Embryonic facial prominence (tissue), 1 donor: ENCODE results near the gene UGT3A1.
"Not testable (repeated sequence)": the region's sequence is repeated elsewhere in the genome, so short reads cannot be mapped to it uniquely, and the experiment has no call there.

Experiments used
- DNase-seq: peaks from one replicate; pipeline ENCODE4 v3.0.0-alpha.2; 2016; ENCODE audit errors: extremely low spot score

UGT3A1 gene

GRCh38 chr5:35990941-35991611, at the start of gene UGT3A1:
TSS of gene UGT3A1 (minus strand) at chr5:35991390. CDS start at chr5:35991240, 150 bp downstream.
- DNase-seq = no peak

- DNase-seq = no peak
Observed at GRCh38 chr5:36035696-36036095, 44.5 kb upstream of the UGT3A1 start.

GRCh38 chr5:36034536-36035134, 43.4 kb upstream of the UGT3A1 start:
- DNase-seq = not testable (repeated sequence)

DNA sequence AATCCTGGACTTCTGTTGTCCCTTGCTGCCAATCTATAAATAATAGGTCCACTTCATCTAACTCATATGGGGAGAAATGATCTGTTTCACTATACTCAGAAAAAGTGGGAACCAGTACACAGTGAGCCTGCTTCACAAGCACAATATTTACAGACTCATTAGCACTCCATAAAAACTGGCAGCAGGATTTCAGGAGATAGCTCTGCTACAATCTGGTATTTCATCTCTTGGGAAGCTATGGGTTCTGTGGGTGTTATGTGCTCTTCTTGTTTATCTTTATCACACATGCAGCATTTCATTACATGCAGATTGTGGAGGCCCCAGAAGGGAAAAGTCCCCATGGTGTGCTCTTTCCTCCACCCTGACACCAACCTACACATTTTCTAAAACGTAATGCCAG, 42.3 kb upstream of the UGT3A1 start:
- no peak for DNase-seq

DNA sequence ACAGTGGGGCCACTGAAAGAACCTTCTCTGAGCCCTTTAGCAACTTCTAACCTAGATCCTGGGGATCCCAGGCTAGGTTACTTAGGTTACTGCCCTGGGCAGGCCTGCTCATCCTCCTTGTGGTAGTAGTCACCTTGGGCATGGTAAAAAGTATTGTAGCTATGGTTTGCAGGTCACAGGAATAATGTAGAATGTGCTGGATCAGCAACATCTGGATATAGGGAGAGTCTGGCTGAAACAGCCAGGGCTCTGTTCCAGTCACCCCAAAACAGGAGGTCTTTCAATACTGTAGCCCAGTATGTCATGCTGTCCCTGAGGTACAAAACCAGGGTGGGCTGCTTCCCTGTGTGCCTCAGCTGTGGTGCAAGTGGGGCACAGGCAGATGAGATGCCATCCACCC, 41.9 kb upstream of the UGT3A1 start:
- DNase-seq = no peak

- DNase-seq = no peak
Observed at GRCh38 chr5:36031223-36031622, 40.0 kb upstream of the UGT3A1 start.

GRCh38 chr5:36029914-36030313, 38.7 kb upstream of the UGT3A1 start:
- no peak for DNase-seq

DNA sequence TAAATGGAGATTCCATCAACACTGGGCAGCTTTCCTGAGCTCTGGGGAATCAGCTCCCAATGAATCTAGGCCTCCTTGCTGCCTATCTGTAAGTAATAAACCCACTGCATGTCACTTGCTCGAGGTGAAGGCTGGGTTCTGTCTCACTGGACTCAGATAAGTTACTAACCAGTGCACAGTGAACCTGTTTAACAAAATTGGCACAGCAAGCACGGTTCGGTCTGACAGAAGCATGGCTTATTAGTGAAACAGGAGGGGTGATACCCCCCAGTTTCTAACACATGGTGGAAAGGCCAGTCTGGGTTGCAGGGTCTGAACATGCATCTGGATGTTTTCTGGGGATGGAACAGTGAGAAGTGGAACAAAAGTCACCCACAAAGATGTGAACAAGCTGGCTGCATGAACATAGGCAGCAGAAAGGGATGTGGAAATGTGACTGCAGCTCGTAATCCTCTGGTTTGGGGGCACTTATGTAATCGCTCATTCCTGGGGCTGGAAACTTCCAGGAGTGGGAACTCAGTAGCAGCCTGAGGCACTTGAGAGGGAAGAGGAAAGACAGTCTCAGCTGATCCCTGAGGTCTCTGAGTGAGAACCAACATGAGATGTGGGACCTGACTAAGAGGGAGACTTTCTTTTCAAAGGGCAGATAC, 37.8 kb upstream of the UGT3A1 start:
- no peak for DNase-seq

DNA sequence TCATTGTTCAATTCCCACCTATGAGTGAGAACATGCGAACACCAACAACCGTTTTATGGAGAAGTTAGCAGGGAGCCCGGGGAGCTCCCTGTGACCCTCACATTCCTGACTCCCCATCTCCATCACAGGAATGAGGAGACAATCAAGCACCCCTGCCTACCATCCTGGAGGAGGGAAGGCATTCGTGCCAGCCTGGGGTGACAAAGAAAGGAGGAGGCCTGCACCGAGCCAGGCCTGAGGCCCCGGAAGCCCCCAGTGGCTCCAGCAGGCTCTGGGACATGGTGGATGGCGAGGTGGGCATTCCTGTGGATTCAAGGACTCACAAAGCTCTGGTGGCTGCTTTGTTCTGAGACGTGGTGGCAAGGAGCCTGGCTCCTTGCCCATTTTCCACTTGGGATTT, 36.5 kb upstream of the UGT3A1 start:
- no peak for DNase-seq

GRCh38 chr5:36026706-36027465, 35.7 kb upstream of the UGT3A1 start:
- no peak for DNase-seq

DNA sequence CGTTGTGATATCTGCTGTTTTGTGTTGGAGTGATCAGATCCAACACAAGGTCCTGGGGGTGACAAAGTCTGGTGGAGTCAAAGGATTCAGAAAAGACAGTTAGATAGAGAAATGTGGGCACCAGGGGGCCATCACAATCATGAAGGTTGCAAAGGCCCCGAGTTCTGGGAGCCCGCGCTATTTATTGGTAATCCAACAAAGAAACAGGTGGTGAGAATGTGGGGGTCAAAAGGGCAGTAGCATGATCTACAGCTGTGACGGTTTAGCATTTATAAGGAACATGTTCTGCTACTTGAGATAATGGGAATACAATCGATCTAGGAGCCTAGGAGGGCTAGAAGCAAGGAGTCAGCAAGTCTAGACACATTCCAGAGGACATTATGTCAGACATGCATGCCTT, 31.1 kb upstream of the UGT3A1 start:
- not testable (repeated sequence) for DNase-seq

DNA sequence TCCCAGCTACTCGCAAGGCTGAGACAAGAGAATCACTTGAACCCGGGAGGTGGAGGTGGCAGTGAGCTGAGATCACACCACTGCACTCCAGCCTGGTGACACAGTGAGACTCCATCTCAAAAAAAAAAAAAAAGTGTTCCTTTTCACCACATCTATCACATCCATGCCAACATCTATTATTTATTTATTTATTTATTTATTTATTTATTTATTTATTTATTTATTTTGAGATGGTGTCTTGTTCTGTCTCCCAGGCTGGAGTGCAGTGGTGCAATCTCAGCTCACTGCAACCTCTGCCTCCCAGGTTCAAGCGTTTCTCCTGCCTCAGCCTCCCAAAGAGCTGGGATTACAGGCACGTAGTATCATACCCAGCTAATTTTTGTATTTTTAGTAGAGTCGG, 28.4 kb upstream of the UGT3A1 start:
- not testable (repeated sequence) for DNase-seq

DNA sequence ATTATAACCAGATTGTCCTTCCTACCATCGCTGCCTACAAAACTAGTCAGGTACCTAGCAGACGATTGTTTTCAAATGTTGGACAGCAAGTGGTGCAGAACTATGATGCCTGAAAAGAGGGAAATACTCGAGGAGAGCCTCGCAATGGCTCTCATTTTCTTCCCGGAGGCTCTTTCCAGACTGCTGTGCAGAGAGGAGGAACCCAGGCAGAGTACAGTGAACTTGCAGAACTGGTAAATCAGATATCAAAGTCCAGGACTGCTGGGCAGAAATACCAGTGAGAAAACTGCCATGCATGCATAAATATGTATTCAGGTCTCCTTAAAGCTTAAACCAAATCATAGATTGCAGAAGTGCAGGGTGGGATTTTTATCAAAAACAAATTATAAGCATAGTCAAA, 26.4 kb upstream of the UGT3A1 start:
- no peak for DNase-seq

DNA sequence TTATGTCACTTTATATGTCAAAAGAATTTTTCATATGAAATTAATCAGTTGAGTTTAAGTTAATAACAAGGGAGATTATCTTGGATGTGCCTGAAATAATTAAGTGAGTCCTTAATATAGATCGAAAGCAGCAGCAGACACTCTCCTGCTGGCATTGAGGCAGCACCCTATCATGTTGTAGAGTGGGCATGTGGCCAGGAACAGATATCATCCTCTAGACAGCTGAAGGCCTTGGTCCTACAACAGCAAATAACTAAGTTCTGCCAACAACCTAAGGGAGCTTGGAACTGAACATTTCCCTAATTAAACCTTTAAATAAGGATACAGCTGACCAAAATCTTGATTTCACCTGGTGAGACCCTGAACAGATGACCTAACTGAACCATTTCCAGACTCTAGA, 25.8 kb upstream of the UGT3A1 start:
- DNase-seq = no peak

GRCh38 chr5:36013182-36013581, 22.0 kb upstream of the UGT3A1 start:
- no peak for DNase-seq

DNA sequence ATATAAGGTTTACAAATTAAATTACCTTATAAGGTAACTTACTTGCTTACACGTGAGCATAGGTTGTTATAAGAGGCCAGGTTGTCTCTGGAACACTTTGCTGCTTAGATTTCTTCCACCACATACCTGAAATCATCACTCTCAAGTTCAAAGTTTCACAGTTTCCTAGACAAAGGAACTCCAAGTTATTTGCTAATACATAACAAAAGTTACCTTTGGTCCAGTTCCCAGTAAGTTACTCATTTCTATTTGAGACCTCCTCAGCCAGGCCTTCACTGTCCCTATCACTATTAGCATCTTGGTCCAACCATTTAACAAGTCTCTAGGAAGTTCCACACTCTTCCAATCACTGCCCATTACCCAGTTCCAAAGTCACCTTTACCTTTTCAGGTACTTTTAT, 18.5 kb upstream of the UGT3A1 start:
- DNase-seq = no peak

DNA sequence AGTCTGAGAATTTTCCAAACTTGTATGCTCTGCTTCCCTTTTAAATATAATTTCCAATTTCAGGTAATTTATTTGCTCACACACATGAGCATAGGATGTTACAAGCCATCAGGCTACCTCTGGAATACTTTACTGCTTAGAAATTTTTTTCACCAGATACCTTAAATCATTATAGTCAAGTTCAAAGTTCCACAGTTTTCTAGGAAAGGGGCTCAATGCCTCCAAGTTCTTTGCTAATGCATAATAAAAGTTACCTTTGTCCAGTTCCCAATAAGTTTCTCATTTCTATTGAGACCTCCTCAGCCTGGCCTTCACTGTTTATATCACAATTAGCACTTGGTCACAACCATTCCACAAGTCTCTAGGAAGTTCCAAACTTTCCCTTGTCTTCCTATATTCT, 16.2 kb upstream of the UGT3A1 start:
- DNase-seq = no peak

- DNase-seq = no peak
Observed at GRCh38 chr5:36006163-36006562, 15.0 kb upstream of the UGT3A1 start.

DNA sequence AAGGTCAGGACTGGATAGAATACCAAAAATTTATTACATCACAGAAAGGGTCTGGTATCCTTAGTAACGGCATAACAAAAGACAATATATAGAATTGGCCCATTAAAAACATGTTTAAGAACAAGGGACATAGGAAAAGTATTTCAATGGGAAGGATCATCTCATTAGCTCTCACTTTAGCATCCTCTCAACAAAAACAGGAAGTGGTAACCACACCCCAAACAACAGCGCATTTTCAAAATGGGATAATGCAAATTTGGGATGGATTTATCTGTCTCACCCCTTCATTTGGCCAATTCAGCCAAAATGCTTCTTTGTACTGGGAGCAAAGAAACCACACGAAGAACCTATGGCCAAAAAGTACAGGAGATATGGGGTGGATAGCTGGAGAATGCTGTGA, 9.8 kb upstream of the UGT3A1 start:
- no peak for DNase-seq

- DNase-seq = no peak
Observed at GRCh38 chr5:35999547-35999946, 8.4 kb upstream of the UGT3A1 start.

DNA sequence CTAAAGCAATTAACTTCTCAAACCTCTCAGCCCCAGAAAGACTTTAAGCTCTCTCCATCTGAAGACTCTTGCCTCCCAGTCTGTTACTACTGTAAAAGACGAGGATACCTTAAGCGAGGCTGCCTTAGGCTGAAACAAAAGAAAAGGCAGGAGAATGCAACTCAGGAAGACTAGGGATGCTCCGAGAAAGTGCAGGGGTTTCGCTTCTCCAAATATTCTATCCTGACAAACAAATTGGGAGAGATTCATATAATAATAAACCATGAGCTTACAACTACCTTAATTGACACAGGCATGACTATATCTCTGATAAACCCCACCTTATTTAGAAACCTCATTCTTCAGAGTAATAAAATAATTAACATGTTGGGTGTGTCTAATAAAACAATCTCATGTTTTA, 4.9 kb upstream of the UGT3A1 start:
- DNase-seq = no peak

DNA sequence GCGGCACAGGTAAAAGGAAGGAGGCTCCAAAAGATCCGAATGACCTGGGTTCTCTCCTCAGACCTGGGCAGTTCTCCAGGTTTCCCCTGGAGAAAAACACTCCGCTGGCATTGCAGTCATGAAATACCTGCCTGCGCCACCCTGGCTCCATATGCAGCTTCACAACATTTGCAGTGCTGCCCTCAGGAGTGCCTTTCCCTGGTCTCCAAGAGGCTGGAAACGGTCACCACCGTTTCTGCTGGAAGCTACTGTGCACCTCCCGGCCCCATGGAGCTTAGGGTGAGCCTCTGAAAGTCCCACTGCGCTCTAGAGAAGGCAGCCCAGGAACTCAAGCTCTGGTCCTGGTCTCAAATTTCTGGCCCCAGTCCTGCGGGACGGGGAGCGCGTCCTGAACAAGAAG, 670 bp downstream of the UGT3A1 start:
- no peak for DNase-seq

GRCh38 chr5:35988529-35988928, 2.7 kb downstream of the UGT3A1 start:
- no peak for DNase-seq
